GM19238 (cell line): ENCODE measurements around the gene PGPEP1.
A peak's percentile ranks its signal among the peaks of the same experiment; 100 is the strongest.
"Not testable (repeated sequence)": the region's sequence is repeated elsewhere in the genome, so short reads cannot be mapped to it uniquely, and the experiment has no call there.

ENCODE experiments used
- DNase-seq: peaks from one replicate; pipeline ENCODE4 v3.0.0; 2011; ENCODE audit warnings: low spot score; ENCODE audit not compliant: insufficient read length

Gene PGPEP1

GRCh38 chr19:18332917-18333530 lies 7.4 kb upstream of the PGPEP1 start:
- no peak for DNase-seq

GRCh38 chr19:18333680-18334079 lies 6.7 kb upstream of the PGPEP1 start:
- no peak for DNase-seq

- no peak for DNase-seq
Observed at GRCh38 chr19:18336121-18336520, 4.3 kb upstream of the PGPEP1 start.

- DNase-seq, result no peak
Observed at GRCh38 chr19:18338541-18338940, 1.9 kb upstream of the PGPEP1 start.

GRCh38 chr19:18339723-18340122 lies 675 bp upstream of the PGPEP1 start:
- DNase-seq, result peak; percentile 22

GRCh38 chr19:18340990-18341868 lies 831 bp downstream of the PGPEP1 start:
- peak; percentile 87 for DNase-seq

GRCh38 chr19:18342090-18342632 lies 1.8 kb downstream of the PGPEP1 start:
- no peak for DNase-seq

GRCh38 chr19:18344582-18344950 lies 4.2 kb downstream of the PGPEP1 start:
- no peak for DNase-seq

- DNase-seq, result no peak
Observed at GRCh38 chr19:18345296-18345695, 4.9 kb downstream of the PGPEP1 start.

- no peak for DNase-seq
Observed at GRCh38 chr19:18346091-18346490, 5.7 kb downstream of the PGPEP1 start.

GRCh38 chr19:18348171-18348570 lies 7.8 kb downstream of the PGPEP1 start:
- no peak for DNase-seq

- DNase-seq, result not testable (repeated sequence)
Observed at GRCh38 chr19:18348818-18349339, 8.5 kb downstream of the PGPEP1 start.

- DNase-seq, result peak; percentile 60
Observed at GRCh38 chr19:18349524-18350128, 9.2 kb downstream of the PGPEP1 start.

GRCh38 chr19:18350490-18350889 lies 10.1 kb downstream of the PGPEP1 start:
- DNase-seq, result no peak

GRCh38 chr19:18351544-18351943 lies 11.1 kb downstream of the PGPEP1 start:
- DNase-seq, result no peak

GRCh38 chr19:18353378-18354005 lies 13.1 kb downstream of the PGPEP1 start:
- no peak for DNase-seq

- DNase-seq, result not testable (repeated sequence)
Observed at GRCh38 chr19:18354743-18355142, 14.3 kb downstream of the PGPEP1 start.

- no peak for DNase-seq
Observed at GRCh38 chr19:18357041-18357440, 16.6 kb downstream of the PGPEP1 start.

- no peak for DNase-seq
Observed at GRCh38 chr19:18361646-18362045, 21.2 kb downstream of the PGPEP1 start.

GRCh38 chr19:18362934-18363542 lies 22.6 kb downstream of the PGPEP1 start:
- no peak for DNase-seq

- no peak for DNase-seq
Observed at GRCh38 chr19:18363787-18364186, 23.4 kb downstream of the PGPEP1 start.
